ENCODE data around the gene LRRC36. TPM values are rescaled to one million over a fixed set of nuclear protein-coding genes. Genes with fewer than 3 reads are reported as not detected.

The LRRC36 gene
- total and polyA plus RNA-seq, 2 of the 13 experiments (the other 11 are each of a cell fraction or from before 2014, with no cell fraction given) = 0.12 to 0.15 TPM

GRCh38 chr16:67415872-67416793 is 89.5 kb downstream of the LRRC36 start, which contains the start of gene ZDHHC1 (continued):
- TF ChIP-seq, protein P1, sequence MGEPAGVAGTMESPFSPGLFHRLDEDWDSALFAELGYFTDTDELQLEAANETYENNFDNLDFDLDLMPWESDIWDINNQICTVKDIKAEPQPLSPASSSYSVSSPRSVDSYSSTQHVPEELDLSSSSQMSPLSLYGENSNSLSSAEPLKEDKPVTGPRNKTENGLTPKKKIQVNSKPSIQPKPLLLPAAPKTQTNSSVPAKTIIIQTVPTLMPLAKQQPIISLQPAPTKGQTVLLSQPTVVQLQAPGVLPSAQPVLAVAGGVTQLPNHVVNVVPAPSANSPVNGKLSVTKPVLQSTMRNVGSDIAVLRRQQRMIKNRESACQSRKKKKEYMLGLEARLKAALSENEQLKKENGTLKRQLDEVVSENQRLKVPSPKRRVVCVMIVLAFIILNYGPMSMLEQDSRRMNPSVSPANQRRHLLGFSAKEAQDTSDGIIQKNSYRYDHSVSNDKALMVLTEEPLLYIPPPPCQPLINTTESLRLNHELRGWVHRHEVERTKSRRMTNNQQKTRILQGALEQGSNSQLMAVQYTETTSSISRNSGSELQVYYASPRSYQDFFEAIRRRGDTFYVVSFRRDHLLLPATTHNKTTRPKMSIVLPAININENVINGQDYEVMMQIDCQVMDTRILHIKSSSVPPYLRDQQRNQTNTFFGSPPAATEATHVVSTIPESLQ (CRISPR knock-in tag; conservative IDR thresholded peaks at IDR 0.05) = no peak
- TF ChIP-seq ARID3A (IDR thresholded peaks at IDR 0.05; ENCODE audit: low read depth, low read length) = no peak
- TF ChIP-seq, protein P2, sequence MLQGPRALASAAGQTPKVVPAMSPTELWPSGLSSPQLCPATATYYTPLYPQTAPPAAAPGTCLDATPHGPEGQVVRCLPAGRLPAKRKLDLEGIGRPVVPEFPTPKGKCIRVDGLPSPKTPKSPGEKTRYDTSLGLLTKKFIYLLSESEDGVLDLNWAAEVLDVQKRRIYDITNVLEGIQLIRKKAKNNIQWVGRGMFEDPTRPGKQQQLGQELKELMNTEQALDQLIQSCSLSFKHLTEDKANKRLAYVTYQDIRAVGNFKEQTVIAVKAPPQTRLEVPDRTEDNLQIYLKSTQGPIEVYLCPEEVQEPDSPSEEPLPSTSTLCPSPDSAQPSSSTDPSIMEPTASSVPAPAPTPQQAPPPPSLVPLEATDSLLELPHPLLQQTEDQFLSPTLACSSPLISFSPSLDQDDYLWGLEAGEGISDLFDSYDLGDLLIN (CRISPR knock-in tag; IDR thresholded peaks at IDR 0.05; ENCODE audit: borderline replicate concordance) = peak; percentile 71; the same call in 1 of the 2 replicates
- no peak for TF ChIP-seq ZNF441 (CRISPR knock-in tag; IDR thresholded peaks at IDR 0.05; ENCODE audit: borderline replicate concordance)
- no peak for TF ChIP-seq SRSF4 (IDR thresholded peaks at IDR 0.05; ENCODE audit: low read depth, low read length, poor library complexity, severe bottlenecking)
- no peak for TF ChIP-seq ZNF446 (CRISPR knock-in tag; IDR thresholded peaks at IDR 0.05)
- TF ChIP-seq ASH2L (IDR thresholded peaks at IDR 0.05; ENCODE audit: insufficient read length, low read depth, low read length) = peak; percentile 58
- TF ChIP-seq, protein P3, sequence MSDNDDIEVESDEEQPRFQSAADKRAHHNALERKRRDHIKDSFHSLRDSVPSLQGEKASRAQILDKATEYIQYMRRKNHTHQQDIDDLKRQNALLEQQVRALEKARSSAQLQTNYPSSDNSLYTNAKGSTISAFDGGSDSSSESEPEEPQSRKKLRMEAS (IDR thresholded peaks at IDR 0.05) = peak; percentile 61
- TF ChIP-seq FOXP4 (CRISPR knock-in tag; IDR thresholded peaks at IDR 0.05) = 0 out of 2 replicates have a peak, but pooled peaks have one; percentile 15
- no peak for TF ChIP-seq SKIL (CRISPR knock-in tag; IDR thresholded peaks at IDR 0.05; ENCODE audit: borderline replicate concordance)
- peak; percentile 67; the same call in 1 of the 2 replicates for TF ChIP-seq IRF2 (CRISPR knock-in tag; IDR thresholded peaks at IDR 0.05)
- TF ChIP-seq ISL2 (CRISPR knock-in tag; IDR thresholded peaks at IDR 0.05) = peak; percentile 62; the same call in 1 of the 2 replicates
- TF ChIP-seq ZNF10 (CRISPR knock-in tag; IDR thresholded peaks at IDR 0.05; ENCODE audit: borderline replicate concordance, low read depth) = no peak
- TF ChIP-seq ZFYVE20 (CRISPR knock-in tag; IDR thresholded peaks at IDR 0.05; ENCODE audit: borderline replicate concordance, low read depth) = no peak
- TF ChIP-seq ZNF101 (CRISPR knock-in tag; IDR thresholded peaks at IDR 0.05; ENCODE audit: borderline replicate concordance, low read depth) = no peak
